ENCODE results near the gene B4GALNT4.
"Not testable (repeated sequence)": the region's sequence is repeated elsewhere in the genome, so short reads cannot be mapped to it uniquely, and the experiment has no call there.

Gene B4GALNT4

GRCh38 chr11:422249-422656 lies 53.0 kb downstream of the B4GALNT4 start:
- peak; percentile 40 for DNase-seq (ENCODE audit: low spot score)

- DNase-seq (ENCODE audit: low spot score), result no peak
Measured at GRCh38 chr11:424232-424631, 54.9 kb downstream of the B4GALNT4 start.

- DNase-seq (ENCODE audit: low spot score), result not testable (repeated sequence)
Measured at GRCh38 chr11:424766-425165, 55.5 kb downstream of the B4GALNT4 start.

- DNase-seq (ENCODE audit: low spot score), result no peak
Measured at GRCh38 chr11:425301-425700, 56.0 kb downstream of the B4GALNT4 start.

GRCh38 chr11:426851-427250 lies 57.6 kb downstream of the B4GALNT4 start:
- DNase-seq (ENCODE audit: low spot score), result no peak

- DNase-seq (ENCODE audit: low spot score), result no peak
Measured at GRCh38 chr11:428295-428694, 59.0 kb downstream of the B4GALNT4 start.

GRCh38 chr11:429391-429790 lies 60.1 kb downstream of the B4GALNT4 start:
- no peak for DNase-seq (ENCODE audit: low spot score)

GRCh38 chr11:429931-430456 lies 60.7 kb downstream of the B4GALNT4 start:
- no peak for DNase-seq (ENCODE audit: low spot score)

Measured in RKO (cell line).